ENCODE data around the gene RSPH6A. TPM values are rescaled to one million over a fixed set of nuclear protein-coding genes. Genes with fewer than 3 reads are reported as not detected.

Gene RSPH6A
- total and polyA plus RNA-seq, 2 donors (not counting 1 experiment from before 2014, with no cell fraction given) = 0.17 TPM; not detected in 1

DNA sequence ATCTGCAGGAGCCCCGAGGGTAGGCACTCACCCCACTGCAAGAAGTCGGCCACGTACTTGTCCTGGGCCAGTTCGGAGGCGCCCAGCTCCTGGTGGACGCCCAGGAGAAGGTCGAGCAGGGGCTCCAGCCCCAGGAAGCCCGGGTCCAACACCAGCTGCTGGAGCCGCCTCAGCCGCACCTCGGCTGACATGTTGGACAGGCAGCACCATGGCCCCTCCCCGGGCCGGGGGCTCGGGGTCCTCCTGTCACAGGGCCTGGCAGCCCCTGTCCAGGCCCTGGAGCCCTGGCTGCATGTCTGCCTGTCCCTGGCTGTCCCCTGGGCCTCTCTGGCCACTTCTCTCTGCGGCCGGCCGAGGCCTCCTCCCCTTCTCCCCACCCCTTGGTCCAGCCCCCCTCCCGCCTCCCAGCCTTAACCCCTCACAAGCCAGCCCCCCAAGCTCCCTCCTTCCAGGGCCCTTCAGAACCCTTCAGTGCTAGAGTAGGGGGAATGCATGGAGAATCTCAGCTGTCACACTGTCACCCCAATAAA, 32.9 kb downstream of the RSPH6A start, which contains the start of gene DMPK:
Gene DMPK, minus strand, starts transcription at position 329 of the 530 bp plus-strand sequence. Its CDS starts 138 bp downstream, at position 191.
- Histone ChIP-seq H2AFZ (ENCODE audit: low read length) (no peak within 1 kb of the TSS), H3K4me1 (ENCODE audit: control insufficient read depth, extremely low read depth, insufficient read depth, low read length) (peaks cover 25% of the 10 kb centered on the region), H3K27me3 (ENCODE audit: control insufficient read depth, insufficient read depth, low read length) (no peaks in the 10 kb centered on the region), H3K27ac (ENCODE audit: insufficient read depth, low read length) (peak within 1 kb of the TSS; percentile 90), H3K79me2 (ENCODE audit: control insufficient read depth, insufficient read depth, low read length) (peaks cover 12% of the 10 kb centered on the region), H3K4me2 (ENCODE audit: extremely low read depth, insufficient read depth, low read length) (peak within 1 kb of the TSS; percentile 93), H4K20me1 (ENCODE audit: control insufficient read depth, extremely low read depth, insufficient read depth, low read length) (no peaks in the 10 kb centered on the region), H3K36me3 (ENCODE audit: control insufficient read depth, insufficient read depth, low read length) (peaks cover 42% of the 10 kb centered on the region), H3K9ac (ENCODE audit: insufficient read depth, low read length) (peak within 1 kb of the TSS; percentile 67), H3K4me3 (replicated peaks in 1 of 4; ENCODE audit: control extremely low read depth in 1 of 4, insufficient read depth in 1 of 4, low read depth in 3 of 4, low read length in 4 of 4) (peak within 1 kb of the TSS; percentile 39 to 81 (median 52)), H3K9me3 (ENCODE audit: control insufficient read depth, insufficient read depth, low read depth, low read length) (no peaks in the 10 kb centered on the region)
- DNase-seq (ENCODE audit: low read depth in 2 of 2) = no peak
- no peak for TF ChIP-seq CTCF (conservative IDR thresholded peaks at IDR 0.05 in 1 of 2, IDR thresholded peaks at IDR 0.05 in 1 of 2; ENCODE audit: low read depth in 1 of 2, low read length in 2 of 2)
- no peak for TF ChIP-seq EZH2 (IDR thresholded peaks at IDR 0.05; ENCODE audit: low read length, missing control alignments)

GRCh38 chr19:45781214-45782161, 33.6 kb downstream of the RSPH6A start:
- peaks cover 25% of the 10 kb centered on the region for H3K4me1 ChIP-seq (ENCODE audit: control insufficient read depth, extremely low read depth, insufficient read depth, low read length)
- H3K9ac ChIP-seq (ENCODE audit: insufficient read depth, low read length) = peak overlapping the region; percentile 66
- H3K27me3 ChIP-seq (ENCODE audit: control insufficient read depth, insufficient read depth, low read length) = no peaks in the 10 kb centered on the region
- H2AFZ ChIP-seq (ENCODE audit: low read length) = no peak overlapping the region
- TF ChIP-seq CTCF (conservative IDR thresholded peaks at IDR 0.05 in 1 of 2, IDR thresholded peaks at IDR 0.05 in 1 of 2; ENCODE audit: low read depth in 1 of 2, low read length in 2 of 2) (no peak), EZH2 (IDR thresholded peaks at IDR 0.05; ENCODE audit: low read length, missing control alignments) (no peak)
- H3K4me3 ChIP-seq (replicated peaks in 1 of 4; ENCODE audit: control extremely low read depth in 1 of 4, insufficient read depth in 1 of 4, low read depth in 3 of 4, low read length in 4 of 4) = peak overlapping the region; percentile 39 to 81 (median 52)
- H3K4me2 ChIP-seq (ENCODE audit: extremely low read depth, insufficient read depth, low read length) = peak overlapping the region; percentile 93
- no peaks in the 10 kb centered on the region for H4K20me1 ChIP-seq (ENCODE audit: control insufficient read depth, extremely low read depth, insufficient read depth, low read length)
- peak overlapping the region; percentile 90 for H3K27ac ChIP-seq (ENCODE audit: insufficient read depth, low read length)
- H3K9me3 ChIP-seq (ENCODE audit: control insufficient read depth, insufficient read depth, low read depth, low read length) = no peaks in the 10 kb centered on the region
- peaks cover 10% of the 10 kb centered on the region for H3K79me2 ChIP-seq (ENCODE audit: control insufficient read depth, insufficient read depth, low read length)
- H3K36me3 ChIP-seq (ENCODE audit: control insufficient read depth, insufficient read depth, low read length) = peaks cover 40% of the 10 kb centered on the region
- no peak for DNase-seq (ENCODE audit: low read depth in 2 of 2)

Measured in fibroblast of lung (primary cell).